Endodermal cell (in vitro differentiated cells): Measurements from ENCODE around the gene R3HCC1L. TPM values are rescaled to one million over a fixed set of nuclear protein-coding genes. Genes with fewer than 3 reads are reported as not detected.
A peak's percentile ranks its signal among the peaks of the same experiment; 100 is the strongest.

Experiments
- DNase-seq: peaks from one replicate; pipeline ENCODE4 v3.0.0-alpha.2; 2017
- H3K27ac ChIP-seq: 2 replicates; pipeline ENCODE4 v1.5.1; 2013; ENCODE audit warnings: mild to moderate bottlenecking, low read depth, low read length, moderate library complexity
- H3K27me3 ChIP-seq: 2 replicates; pipeline ENCODE4 v1.6.1; 2013; ENCODE audit warnings: mild to moderate bottlenecking, low read length, moderate library complexity; ENCODE audit not compliant: insufficient read depth, control insufficient read depth, poor library complexity, severe bottlenecking
- H3K36me3 ChIP-seq: 2 replicates; pipeline ENCODE4 v1.7.0; 2013; ENCODE audit warnings: mild to moderate bottlenecking, low read length, moderate library complexity; ENCODE audit not compliant: control insufficient read depth, insufficient read depth
- H3K4me1 ChIP-seq: one replicate; pipeline ENCODE4 v1.7.0; 2013; ENCODE audit warnings: low read length; ENCODE audit not compliant: control insufficient read depth, insufficient read depth
- H3K4me3 ChIP-seq: 2 replicates; pipeline ENCODE4 v1.5.1; 2013; ENCODE audit warnings: mild to moderate bottlenecking, low read length, moderate library complexity
- H3K9ac ChIP-seq: 2 replicates; pipeline ENCODE4 v1.6.1; 2013; ENCODE audit warnings: mild to moderate bottlenecking, low read length, moderate library complexity; ENCODE audit not compliant: poor library complexity, severe bottlenecking; ENCODE audit errors: extremely low read depth
- H3K9me3 ChIP-seq: 2 replicates; pipeline ENCODE4 v1.6.1; 2013; ENCODE audit warnings: mild to moderate bottlenecking, low read length, moderate library complexity; ENCODE audit not compliant: control insufficient read depth
- H3K27ac Mint-ChIP-seq: 2 replicates; pipeline ENCODE4 v1.8.0; 2020; ENCODE audit warnings: mixed read lengths
- H3K27me3 Mint-ChIP-seq: 2 replicates; pipeline ENCODE4 v1.8.0; 2021; ENCODE audit warnings: mild to moderate bottlenecking, mixed read lengths; ENCODE audit not compliant: insufficient read depth
- H3K36me3 Mint-ChIP-seq: 2 replicates; pipeline ENCODE4 v1.8.0; 2020; ENCODE audit warnings: low read depth, mixed read lengths
- H3K4me1 Mint-ChIP-seq: 2 replicates; pipeline ENCODE4 v1.8.0; 2020; ENCODE audit warnings: mixed read lengths
- H3K4me3 Mint-ChIP-seq: 2 replicates; pipeline ENCODE4 v1.8.0; 2020; ENCODE audit warnings: mild to moderate bottlenecking, moderate library complexity, mixed read lengths
- H3K9me3 Mint-ChIP-seq: 2 replicates; pipeline ENCODE4 v1.8.0; 2020; ENCODE audit warnings: mild to moderate bottlenecking, mixed read lengths
- CTCF ChIP-seq: fragments of 200-600 bp; sonication (generic); conservative IDR thresholded peaks from 2 replicates; pipeline ENCODE4 v1.5.0; 2021; ENCODE audit warnings: antibody characterized with exemption, mild to moderate bottlenecking
- WGBS, 2 experiments: methylation state at CpG; one replicate each; pipeline versions ENCODE4 v1.1.5 to v1.1.7; 2013; ENCODE audit warnings: missing lambda C conversion rate in 2 of 2, mixed read lengths in 1 of 2; ENCODE audit not compliant: insufficient coverage in 1 of 2, insufficient read length in 1 of 2; 5-methylcytosine and 5-hydroxymethylcytosine counted together
- total RNA-seq, 2 donors: library from RNA; stranded (reverse); fragmentation: NEBNext Ultra II Directional in 1 of 2; extraction: Animal tissue kit (Norgen Biotek cat#: 25700) in 1 of 2; gene quantifications; 2 replicates in 1 of 2; 3 replicates in 1 of 2; pipeline ENCODE4 v1.2.1, GENCODE V29; 2021

The R3HCC1L gene
- total RNA-seq, 2 donors from 2014 or later: 16.1 to 18.1 TPM

- DNase-seq: peak; percentile 46
- H3K27me3 Mint-ChIP-seq: peaks cover 36% of the 10 kb centered on the region
- no peaks in the 10 kb centered on the region for H3K36me3 Mint-ChIP-seq
- H3K27me3 ChIP-seq: no peaks in the 10 kb centered on the region
- no peaks in the 10 kb centered on the region for H3K9me3 Mint-ChIP-seq
- H3K9me3 ChIP-seq: no peaks in the 10 kb centered on the region
- H3K27ac ChIP-seq: no peak overlapping the region
- H3K4me3 ChIP-seq: no peak overlapping the region
- no peak overlapping the region for H3K27ac Mint-ChIP-seq
- TF ChIP-seq CTCF: no peak
- peaks cover 25% of the 10 kb centered on the region for H3K4me1 Mint-ChIP-seq
- no peak overlapping the region for H3K4me3 Mint-ChIP-seq
- 89 to 100% methylated on average over 2 to 8 of the region's 8 CpGs for WGBS, 2 experiments
- H3K4me1 ChIP-seq: peaks cover 5% of the 10 kb centered on the region
- H3K36me3 ChIP-seq: no peaks in the 10 kb centered on the region
- no peak overlapping the region for H3K9ac ChIP-seq
Observed at GRCh38 chr10:98272245-98272644, 137.8 kb downstream of the R3HCC1L start.

- DNase-seq: peak; percentile 79
- Mint-ChIP-seq H3K27me3 (peaks cover 34% of the 10 kb centered on the region), H3K4me3 (no peak overlapping the region), H3K27ac (no peak overlapping the region), H3K9me3 (no peaks in the 10 kb centered on the region), H3K36me3 (no peaks in the 10 kb centered on the region), H3K4me1 (peaks cover 25% of the 10 kb centered on the region)
- Histone ChIP-seq H3K36me3 (no peaks in the 10 kb centered on the region), H3K27ac (no peak overlapping the region), H3K4me3 (no peak overlapping the region), H3K4me1 (peaks cover 5% of the 10 kb centered on the region), H3K9me3 (no peaks in the 10 kb centered on the region), H3K27me3 (no peaks in the 10 kb centered on the region), H3K9ac (no peak overlapping the region)
- no peak for TF ChIP-seq CTCF
- WGBS, 2 experiments: 86 to 95% methylated on average over 5 to 10 of the region's 10 CpGs
Observed at GRCh38 chr10:98272656-98273055, 138.2 kb downstream of the R3HCC1L start.

GRCh38 chr10:98273057-98273850, 138.8 kb downstream of the R3HCC1L start:
- no peaks in the 10 kb centered on the region for H3K9me3 ChIP-seq
- 82 to 89% methylated on average over 5 to 9 of the region's 9 CpGs for WGBS, 2 experiments

More at GRCh38 chr10:98273057-98273850, 138.8 kb downstream of the R3HCC1L start:
- DNase-seq: peak; percentile 34
- peaks cover 5% of the 10 kb centered on the region for H3K4me1 ChIP-seq
- Mint-ChIP-seq H3K27me3 (peaks cover 31% of the 10 kb centered on the region), H3K27ac (no peak overlapping the region), H3K4me3 (no peak overlapping the region), H3K9me3 (no peaks in the 10 kb centered on the region), H3K4me1 (peaks cover 23% of the 10 kb centered on the region), H3K36me3 (no peaks in the 10 kb centered on the region)
- no peaks in the 10 kb centered on the region for H3K27me3 ChIP-seq
- TF ChIP-seq CTCF: no peak
- no peaks in the 10 kb centered on the region for H3K36me3 ChIP-seq
- no peak overlapping the region for H3K9ac ChIP-seq
- H3K27ac ChIP-seq: no peak overlapping the region
- H3K4me3 ChIP-seq: no peak overlapping the region
